Pancreas (tissue), 10 donors: ENCODE results near the gene PC. TPM values are rescaled to one million over a fixed set of nuclear protein-coding genes. Genes with fewer than 3 reads are reported as not detected.

Experiments
- ATAC-seq, 4 donors: fragments of 200-7000 bp; cut with Tn5 transposase; one replicate each; pipeline versions ENCODE4 v1.8.0 to v1.9.1; 2020; ENCODE audit warnings: mild to moderate bottlenecking in 4 of 4, moderate library complexity in 4 of 4
- DNase-seq, 6 donors: peaks; one replicate each; pipeline ENCODE4 v3.0.0-alpha.2; 2020
- FAIRE-seq: peaks from 2 replicates; lab custom pipeline; 2012; peaks lifted over from hg19 to GRCh38; lab: Jason Lieb, UNC
- H3K27ac ChIP-seq, 4 donors: fragments of 200-600 bp; sonication (generic); 1 replicate in 3 of 4; 2 replicates in 1 of 4; pipeline versions ENCODE4 v1.5.0 to v1.8.0; 2020
- H3K27me3 ChIP-seq, 4 donors: fragments of 200-600 bp; one replicate each; pipeline ENCODE4 v1.8.0; 2021
- H3K36me3 ChIP-seq, 3 donors: fragments of 200-600 bp; sonication (generic) in 1 of 3; one replicate each; pipeline versions ENCODE4 v1.5.0 to v1.8.0; 2020 to 2021
- H3K4me1 ChIP-seq, 3 donors: fragments of 200-600 bp; one replicate each; pipeline ENCODE4 v1.8.0; 2021
- H3K4me3 ChIP-seq, 4 donors: fragments of 200-600 bp; sonication (generic) in 2 of 4; one replicate each; pipeline versions ENCODE4 v1.5.0 to v1.8.0; 2020 to 2021
- H3K9me3 ChIP-seq, 4 donors: fragments of 200-600 bp; one replicate each; pipeline ENCODE4 v1.8.0; 2021
- CTCF ChIP-seq, 4 donors: fragments of 200-600 bp; sonication (generic) in 3 of 4; IDR thresholded peaks; one replicate each; pipeline versions ENCODE4 v1.5.0 to v1.8.0; 2021; ENCODE audit warnings: antibody characterized with exemption in 4 of 4
- WGBS, 2 donors: extraction: QIAGEN DNeasy Blood & Tissue Kit; methylation state at CpG; one replicate each; pipeline ENCODE4 v1.1.7; 2013; 5-methylcytosine and 5-hydroxymethylcytosine counted together
- intact Hi-C, 3 donors: fragments of 100-400 bp; cut with DNase I; formaldehyde crosslinking; loops; one replicate each; pipeline versions ENCODE4 v1.11.1 to v1.14.2; 2022
- polyA plus RNA-seq, 2 donors: library from polyadenylated mRNA; stranded (reverse); fragments of 200-250 nt; gene quantifications; one replicate each; pipeline ENCODE4 v1.2.3, GENCODE V29; 2013
- total RNA-seq, 6 donors: library from RNA; stranded (reverse); fragmentation: NEBNext Ultra II Directional in 4 of 6; extraction: Animal tissue kit (Norgen Biotek cat#: 25700) in 4 of 6; gene quantifications; one replicate each; pipeline versions ENCODE4 v1.2.1 to v1.2.4, GENCODE V29; 2021 to 2023
- donor health status: healthy with polysubstance abuse.
- donor health status: DM: no; HTN: no; CAD: no; lungs with moderate emphysema.
- donor health status: DM: no; HTN: no; CAD: no.
- donor health status: control.
- donor health status: control.
- donor health status: Bipolar disorder and iron deficiency.
- donor health status: DM: yes; HTN: yes; CAD: no.
- donor health status: DM: no; HTN: no; CAD: no.
- donor health status: DM: no; HTN: no; CAD: no.
- donor health status: DM: yes; HTN: yes; CAD: no.

The PC gene
- total and polyA plus RNA-seq, 8 donors, result 4.1 to 16.0 (median 10.4) TPM

- Histone ChIP-seq H3K4me1 (peaks cover 0 to 3% (median 0%) of the 10 kb centered on the region in 3 donors), H3K27me3 (no peaks in the 10 kb centered on the region), H3K4me3 (no peak overlapping the region), H3K36me3 (no peaks in the 10 kb centered on the region), H3K9me3 (no peaks in the 10 kb centered on the region), H3K27ac (no peak overlapping the region)
- intact Hi-C loops, result no loop called here
- no peak for DNase-seq
- no peak for TF ChIP-seq CTCF (IDR thresholded peaks at IDR 0.05)
- 76 to 82% methylated on average over 12 of the region's 12 CpGs for WGBS, 2 donors
- no peak for FAIRE-seq
- ATAC-seq, result no peak
These were observed 79.7 kb downstream of the PC start for GRCh38 chr11:66878474-66878873.

GRCh38 chr11:66877588-66878385, 80.4 kb downstream of the PC start:
- peak in 1 of 4 donors; percentile 11 for ATAC-seq
- no peaks in the 10 kb centered on the region for H3K27me3 ChIP-seq
- H3K36me3 ChIP-seq, result no peaks in the 10 kb centered on the region
- TF ChIP-seq CTCF (IDR thresholded peaks at IDR 0.05), result no peak
- no peak for DNase-seq
- no peak overlapping the region for H3K4me3 ChIP-seq
- H3K4me1 ChIP-seq, result peaks cover 0 to 3% (median 0%) of the 10 kb centered on the region in 3 donors
- H3K9me3 ChIP-seq, result no peaks in the 10 kb centered on the region
- intact Hi-C loops, result no loop called here
- 86% methylated on average over 9 of the region's 9 CpGs for WGBS, 2 donors
- H3K27ac ChIP-seq, result no peak overlapping the region
- FAIRE-seq, result no peak

GRCh38 chr11:66875378-66875777, 82.8 kb downstream of the PC start:
- intact Hi-C loops, result no loop called here
- H3K4me3 ChIP-seq, result no peak overlapping the region

GRCh38 chr11:66874232-66874631, 84.0 kb downstream of the PC start:
- FAIRE-seq (no peak), ATAC-seq (no peak), DNase-seq (no peak)
- H3K36me3 ChIP-seq, result no peaks in the 10 kb centered on the region
- 86 to 87% methylated on average over 6 of the region's 6 CpGs for WGBS, 2 donors
- no peaks in the 10 kb centered on the region for H3K9me3 ChIP-seq
- no peaks in the 10 kb centered on the region for H3K4me1 ChIP-seq
- TF ChIP-seq CTCF (IDR thresholded peaks at IDR 0.05), result no peak
- no peak overlapping the region for H3K4me3 ChIP-seq
- H3K27me3 ChIP-seq, result no peaks in the 10 kb centered on the region
- H3K27ac ChIP-seq, result no peak overlapping the region
- intact Hi-C loops, result no loop called here

More at GRCh38 chr11:66875378-66875777, 82.8 kb downstream of the PC start:
- no peak for TF ChIP-seq CTCF (IDR thresholded peaks at IDR 0.05)
- H3K27ac ChIP-seq, result no peak overlapping the region
- no peaks in the 10 kb centered on the region for H3K36me3 ChIP-seq
- DNase-seq (no peak), ATAC-seq (no peak), FAIRE-seq (no peak)
- H3K4me1 ChIP-seq, result no peaks in the 10 kb centered on the region
- WGBS, 2 donors, result 89 to 90% methylated on average over 13 of the region's 13 CpGs
- H3K27me3 ChIP-seq, result no peaks in the 10 kb centered on the region
- no peaks in the 10 kb centered on the region for H3K9me3 ChIP-seq

- no peak overlapping the region for H3K27ac ChIP-seq
- TF ChIP-seq CTCF (IDR thresholded peaks at IDR 0.05), result no peak
- no peak overlapping the region for H3K4me3 ChIP-seq
- 92 to 94% methylated on average over 18 of the region's 18 CpGs for WGBS, 2 donors
- DNase-seq (peak in 1 of 6 donors; percentile 59), ATAC-seq (no peak), FAIRE-seq (no peak)
- H3K27me3 ChIP-seq, result no peaks in the 10 kb centered on the region
- H3K4me1 ChIP-seq, result no peaks in the 10 kb centered on the region
- no peaks in the 10 kb centered on the region for H3K9me3 ChIP-seq
- no peaks in the 10 kb centered on the region for H3K36me3 ChIP-seq
- intact Hi-C loops, result no loop called here
These were observed 86.7 kb downstream of the PC start for GRCh38 chr11:66871521-66871901.
